Activated CD4-positive, alpha-beta T cell treated with anti-CD3 and anti-CD28 coated beads for 48 hours (primary cell): ENCODE data around the gene NUB1.

Source experiments
- DNase-seq: peaks from one replicate; pipeline ENCODE4 v3.0.0-alpha.2; 2020

The NUB1 gene

GRCh38 chr7:151379534-151380198 lies 38.1 kb downstream of the NUB1 start:
- no peak for DNase-seq

GRCh38 chr7:151380199-151381097 lies 38.8 kb downstream of the NUB1 start:
- DNase-seq, result no peak

DNA sequence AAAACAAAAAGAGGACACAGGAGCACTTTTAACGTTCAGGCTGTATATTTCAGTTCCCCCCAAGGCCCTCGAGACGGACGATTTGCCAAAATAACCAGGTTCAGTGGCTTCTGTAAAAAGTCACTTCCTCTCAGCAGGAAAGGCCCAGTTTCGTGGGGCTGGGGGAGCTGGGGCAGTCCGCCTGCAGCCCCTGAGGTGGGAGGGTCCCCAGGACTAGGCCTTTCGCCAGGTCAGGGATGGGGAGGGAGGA lies 39.4 kb downstream of the NUB1 start:
- DNase-seq, result no peak

- peak; percentile 20 for DNase-seq
These were observed 39.9 kb downstream of the NUB1 start for GRCh38 chr7:151381348-151382078.

DNA sequence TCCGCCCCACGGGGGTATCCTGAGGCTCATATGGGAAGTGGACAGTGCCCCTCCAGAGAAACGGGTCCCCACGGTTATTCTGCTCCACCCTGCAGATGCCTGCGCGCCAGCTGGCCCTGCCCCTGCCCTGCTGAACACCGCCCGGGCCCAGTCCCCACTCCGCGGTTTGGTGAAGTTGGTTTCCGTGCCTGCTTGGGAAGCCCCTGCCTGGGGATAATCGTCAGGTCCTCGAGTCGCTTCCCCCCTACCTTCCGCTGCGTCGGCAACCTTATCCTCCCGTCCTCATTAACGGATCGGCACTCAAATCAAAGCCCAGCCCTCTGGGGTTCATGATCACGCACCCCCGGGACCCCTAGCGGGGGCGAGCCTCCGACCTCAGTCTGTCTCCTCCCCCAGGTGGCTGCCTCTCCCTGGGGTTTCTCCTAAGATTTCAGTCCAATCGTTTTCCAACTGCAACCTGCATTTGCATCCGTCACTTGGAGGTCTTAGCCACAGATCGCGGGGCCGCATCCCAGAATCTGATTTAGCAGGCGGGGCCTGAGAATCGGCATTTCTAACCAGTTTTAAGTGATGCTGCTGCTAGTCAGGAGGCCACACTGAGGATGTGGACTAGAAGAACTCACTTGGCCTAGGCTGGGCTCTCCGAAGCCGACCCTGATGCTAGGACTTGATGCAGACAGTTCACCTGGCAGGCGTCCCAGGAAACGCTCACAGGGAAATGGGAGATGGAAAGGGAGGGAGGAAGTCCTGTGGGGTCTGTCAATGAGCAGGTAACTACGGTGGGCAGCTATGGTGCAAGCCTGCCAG lies 40.7 kb downstream of the NUB1 start:
- DNase-seq, result no peak

GRCh38 chr7:151383638-151384351 lies 42.2 kb downstream of the NUB1 start:
- DNase-seq, result no peak

- DNase-seq, result no peak
These were observed 42.7 kb downstream of the NUB1 start for GRCh38 chr7:151384352-151384697.

- DNase-seq, result no peak
These were observed 43.4 kb downstream of the NUB1 start for GRCh38 chr7:151384776-151385625.

DNA sequence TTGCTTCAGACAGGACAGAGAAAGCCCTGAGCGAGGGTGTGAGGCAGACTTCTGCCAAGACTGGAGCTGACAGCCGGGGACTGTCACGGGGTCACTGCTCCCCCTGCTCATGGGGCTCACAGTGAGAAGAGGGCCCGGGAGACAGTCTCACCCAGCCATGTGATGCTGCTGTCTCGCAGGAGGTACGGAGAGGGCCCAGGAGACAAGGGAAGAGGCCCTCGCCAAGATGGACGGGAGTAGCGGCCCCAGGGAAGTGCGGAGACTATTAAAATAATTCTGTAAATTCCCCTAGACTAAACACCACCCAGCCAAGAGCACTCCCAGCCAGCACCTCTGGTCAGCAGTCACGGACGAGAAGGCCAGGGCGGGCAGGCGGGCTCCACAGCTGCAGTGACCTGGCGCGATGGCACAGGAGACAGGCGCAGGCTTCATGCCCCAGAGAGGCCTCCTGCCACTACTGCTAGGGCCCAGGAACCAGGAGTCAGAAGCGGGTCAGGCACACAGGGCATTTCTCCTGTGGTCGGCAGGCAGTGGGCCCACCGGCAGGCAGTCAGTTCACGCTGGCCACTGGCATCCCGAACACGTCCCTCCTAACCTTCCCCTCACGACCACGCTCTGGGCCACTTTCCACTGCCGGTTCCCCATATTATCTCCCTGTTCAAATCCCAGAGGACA lies 44.2 kb downstream of the NUB1 start:
- DNase-seq, result no peak

DNA sequence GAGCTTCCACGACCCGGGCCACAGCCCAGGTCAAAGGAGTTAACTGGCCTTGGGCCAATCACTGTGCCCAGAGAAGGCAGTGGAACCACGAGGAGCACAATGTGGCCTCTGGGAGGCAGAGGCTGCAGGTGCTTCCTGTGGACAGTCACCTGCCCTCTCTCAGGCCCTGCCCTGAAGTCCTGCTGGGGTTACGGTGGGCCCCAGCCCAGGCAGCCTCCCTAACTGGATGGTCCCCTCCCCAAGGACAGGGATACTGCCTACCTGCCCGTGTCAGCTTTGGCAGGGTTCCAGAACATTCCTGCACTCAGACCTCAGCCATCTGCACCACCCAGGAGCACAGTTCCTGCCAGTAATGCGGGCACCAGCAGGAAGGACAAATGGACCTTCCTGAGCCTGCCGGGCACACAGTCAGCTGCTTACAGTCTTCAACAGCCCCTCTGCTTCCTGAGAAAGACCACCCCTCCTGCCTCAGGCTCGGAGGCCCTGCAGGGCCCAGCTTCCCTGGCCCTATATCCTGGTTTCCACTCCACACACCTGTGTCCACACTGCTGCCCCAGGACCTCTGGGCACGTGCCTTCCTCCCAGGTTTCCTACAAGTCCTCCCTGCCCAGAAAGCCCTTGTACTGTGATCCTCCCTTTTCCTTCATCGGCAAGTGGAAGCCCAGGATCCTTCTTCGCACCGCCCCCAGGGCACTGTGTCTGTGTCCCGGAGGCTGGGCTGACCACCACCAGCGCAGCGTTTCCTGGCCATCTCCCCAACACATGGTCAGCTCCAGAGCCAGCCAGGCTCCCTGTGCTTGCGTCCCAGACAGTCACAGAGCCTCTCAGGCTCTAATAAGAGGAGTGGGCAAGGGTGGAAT lies 44.9 kb downstream of the NUB1 start:
- DNase-seq, result no peak

GRCh38 chr7:151387161-151388006 lies 45.8 kb downstream of the NUB1 start:
- DNase-seq, result no peak

DNA sequence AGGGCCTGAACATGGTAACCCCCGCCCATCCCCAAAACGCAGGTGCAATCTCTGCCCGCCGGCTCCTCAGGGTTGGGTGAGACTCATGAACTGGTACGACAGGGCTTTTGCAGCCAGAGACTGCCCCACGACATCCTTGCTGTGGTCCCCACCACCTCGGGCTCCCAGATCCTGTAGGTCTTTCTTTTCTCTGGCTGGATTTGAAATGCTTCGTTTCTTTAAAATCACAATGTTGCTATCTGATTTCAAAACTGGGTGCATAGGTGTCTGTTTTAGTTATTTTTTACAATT lies 46.3 kb downstream of the NUB1 start:
- no peak for DNase-seq

- DNase-seq, result no peak
These were observed 46.8 kb downstream of the NUB1 start for GRCh38 chr7:151388430-151388829.

GRCh38 chr7:151389096-151389767 lies 47.6 kb downstream of the NUB1 start:
- no peak for DNase-seq

DNA sequence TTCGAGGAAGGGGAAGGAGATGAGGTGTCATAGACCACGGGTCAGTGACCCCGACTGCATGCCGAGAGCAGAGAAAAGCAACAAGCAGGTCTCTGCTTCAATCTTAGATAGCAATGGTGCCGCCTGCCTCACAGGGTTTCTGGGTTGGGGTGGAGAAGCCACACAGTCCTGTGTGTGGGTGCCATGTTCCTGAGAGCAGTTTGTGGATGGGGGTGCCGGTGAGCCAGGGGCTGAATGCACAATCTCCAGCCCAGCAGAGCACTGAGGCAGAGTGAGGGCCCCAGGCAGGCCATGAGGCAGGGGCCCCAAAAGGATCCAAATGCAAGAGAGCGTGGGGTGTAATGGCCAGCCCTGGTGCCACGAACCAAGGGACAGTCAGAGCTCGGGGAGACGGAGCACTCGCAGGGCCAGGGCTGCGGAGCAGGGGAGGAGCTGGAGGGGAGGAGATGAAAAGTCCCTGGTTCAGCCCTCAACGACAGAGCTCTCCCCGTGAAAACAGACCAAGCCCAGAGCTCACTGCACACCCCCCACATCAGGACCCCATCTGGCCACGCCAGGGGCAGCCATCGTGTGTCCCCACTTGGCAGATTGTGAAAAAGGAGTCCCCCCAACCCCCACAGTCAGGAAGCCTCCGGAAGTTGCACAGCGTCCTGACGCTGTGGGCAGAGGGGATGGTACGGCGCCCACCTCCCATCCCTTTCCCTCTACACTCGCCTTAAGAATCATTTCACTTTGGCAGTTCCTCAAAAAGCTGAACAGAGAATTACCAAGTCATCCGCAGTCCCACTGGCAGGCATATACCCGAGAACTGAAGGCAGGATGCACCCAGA lies 48.4 kb downstream of the NUB1 start:
- DNase-seq, result no peak

GRCh38 chr7:151390598-151391357 lies 49.2 kb downstream of the NUB1 start:
- DNase-seq, result no peak

GRCh38 chr7:151391358-151391730 lies 49.7 kb downstream of the NUB1 start:
- DNase-seq, result no peak
